Ishikawa (cell line): ENCODE results near the gene CPNE2.

Source experiments
- EP300 ChIP-seq: IDR thresholded peaks from 2 replicates; pipeline ENCODE4 v1.6.1; 2012; ENCODE audit warnings: borderline replicate concordance
- FOXM1 ChIP-seq: IDR thresholded peaks from 2 replicates; pipeline ENCODE4 v1.6.1; 2012; ENCODE audit warnings: low read depth, borderline replicate concordance
- NFIC ChIP-seq: IDR thresholded peaks from 2 replicates; pipeline ENCODE4 v1.6.1; 2012
- RAD21 ChIP-seq: IDR thresholded peaks from 2 replicates; pipeline ENCODE4 v1.6.1; 2012; ENCODE audit warnings: low read depth
- TAF1 ChIP-seq: IDR thresholded peaks from 2 replicates; pipeline ENCODE4 v1.6.1; 2012; ENCODE audit warnings: low read depth, mild to moderate bottlenecking
- TCF12 ChIP-seq: IDR thresholded peaks from 2 replicates; pipeline ENCODE4 v1.6.1; 2012; ENCODE audit warnings: low read depth
- TEAD4 ChIP-seq: IDR thresholded peaks from 2 replicates; pipeline ENCODE4 v1.6.1; 2012
- YY1 ChIP-seq: IDR thresholded peaks from 2 replicates; pipeline ENCODE4 v1.6.1; 2012; ENCODE audit warnings: low read depth
- TF ChIP-seq, protein P1 (sequence below): IDR thresholded peaks from 2 replicates; pipeline ENCODE4 v1.6.1; 2012
- TF ChIP-seq, protein P2 (sequence below): IDR thresholded peaks from 2 replicates; pipeline ENCODE4 v1.6.1; 2012; ENCODE audit warnings: low read depth, mild to moderate bottlenecking

DNA sequence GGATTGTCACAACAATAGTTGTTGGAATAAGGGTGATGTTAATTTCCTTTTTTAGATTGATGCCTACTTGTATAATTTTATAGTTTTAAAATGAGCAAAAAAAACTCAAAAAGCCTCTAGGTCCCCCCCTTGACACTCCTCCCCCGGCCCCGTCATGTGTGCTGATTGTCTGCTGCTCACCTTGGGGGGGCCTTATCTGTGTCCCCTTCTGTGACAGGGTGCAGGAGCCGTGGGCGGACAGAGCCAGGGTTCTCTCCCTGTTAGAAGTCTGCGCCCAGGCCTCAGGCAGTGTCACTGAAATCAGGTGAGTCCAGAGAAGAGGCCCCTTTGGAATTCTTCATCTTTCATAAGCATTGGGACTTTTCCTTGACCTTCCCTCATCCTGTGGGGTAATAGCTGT lies 27.4 kb upstream of the CPNE2 start:
- TF ChIP-seq YY1 (no peak), RAD21 (no peak), NFIC (no peak), EP300 (no peak), TAF1 (no peak), TCF12 (no peak), TEAD4 (no peak), FOXM1 (no peak)
- TF ChIP-seq, protein P1, sequence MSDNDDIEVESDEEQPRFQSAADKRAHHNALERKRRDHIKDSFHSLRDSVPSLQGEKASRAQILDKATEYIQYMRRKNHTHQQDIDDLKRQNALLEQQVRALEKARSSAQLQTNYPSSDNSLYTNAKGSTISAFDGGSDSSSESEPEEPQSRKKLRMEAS, result no peak
- TF ChIP-seq, protein P2, sequence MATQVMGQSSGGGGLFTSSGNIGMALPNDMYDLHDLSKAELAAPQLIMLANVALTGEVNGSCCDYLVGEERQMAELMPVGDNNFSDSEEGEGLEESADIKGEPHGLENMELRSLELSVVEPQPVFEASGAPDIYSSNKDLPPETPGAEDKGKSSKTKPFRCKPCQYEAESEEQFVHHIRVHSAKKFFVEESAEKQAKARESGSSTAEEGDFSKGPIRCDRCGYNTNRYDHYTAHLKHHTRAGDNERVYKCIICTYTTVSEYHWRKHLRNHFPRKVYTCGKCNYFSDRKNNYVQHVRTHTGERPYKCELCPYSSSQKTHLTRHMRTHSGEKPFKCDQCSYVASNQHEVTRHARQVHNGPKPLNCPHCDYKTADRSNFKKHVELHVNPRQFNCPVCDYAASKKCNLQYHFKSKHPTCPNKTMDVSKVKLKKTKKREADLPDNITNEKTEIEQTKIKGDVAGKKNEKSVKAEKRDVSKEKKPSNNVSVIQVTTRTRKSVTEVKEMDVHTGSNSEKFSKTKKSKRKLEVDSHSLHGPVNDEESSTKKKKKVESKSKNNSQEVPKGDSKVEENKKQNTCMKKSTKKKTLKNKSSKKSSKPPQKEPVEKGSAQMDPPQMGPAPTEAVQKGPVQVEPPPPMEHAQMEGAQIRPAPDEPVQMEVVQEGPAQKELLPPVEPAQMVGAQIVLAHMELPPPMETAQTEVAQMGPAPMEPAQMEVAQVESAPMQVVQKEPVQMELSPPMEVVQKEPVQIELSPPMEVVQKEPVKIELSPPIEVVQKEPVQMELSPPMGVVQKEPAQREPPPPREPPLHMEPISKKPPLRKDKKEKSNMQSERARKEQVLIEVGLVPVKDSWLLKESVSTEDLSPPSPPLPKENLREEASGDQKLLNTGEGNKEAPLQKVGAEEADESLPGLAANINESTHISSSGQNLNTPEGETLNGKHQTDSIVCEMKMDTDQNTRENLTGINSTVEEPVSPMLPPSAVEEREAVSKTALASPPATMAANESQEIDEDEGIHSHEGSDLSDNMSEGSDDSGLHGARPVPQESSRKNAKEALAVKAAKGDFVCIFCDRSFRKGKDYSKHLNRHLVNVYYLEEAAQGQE, result no peak
